Glutamatergic neuron (in vitro differentiated cells): ENCODE measurements around the gene NKIRAS2. TPM values are rescaled to one million over a fixed set of nuclear protein-coding genes. Genes with fewer than 3 reads are reported as not detected.

Source experiments
- DNase-seq: peaks from one replicate; pipeline ENCODE4 v3.0.0; 2022
- H3K27ac Mint-ChIP-seq: one replicate; pipeline ENCODE4 v1.8.0; 2020; ENCODE audit warnings: mild to moderate bottlenecking, mixed read lengths, inconsistent platforms; ENCODE audit not compliant: unreplicated experiment
- H3K27me3 Mint-ChIP-seq: one replicate; pipeline ENCODE4 v1.8.0; 2020; ENCODE audit warnings: mild to moderate bottlenecking, moderate library complexity, mixed read lengths, inconsistent platforms; ENCODE audit not compliant: unreplicated experiment
- H3K36me3 Mint-ChIP-seq: one replicate; pipeline ENCODE4 v1.8.0; 2020; ENCODE audit warnings: mild to moderate bottlenecking, mixed read lengths, inconsistent platforms; ENCODE audit not compliant: unreplicated experiment
- H3K4me1 Mint-ChIP-seq: one replicate; pipeline ENCODE4 v1.8.0; 2020; ENCODE audit warnings: mild to moderate bottlenecking, low read depth, mixed read lengths, inconsistent platforms; ENCODE audit not compliant: unreplicated experiment
- H3K4me3 Mint-ChIP-seq: one replicate; pipeline ENCODE4 v1.8.0; 2020; ENCODE audit warnings: mild to moderate bottlenecking, mixed read lengths, inconsistent platforms; ENCODE audit not compliant: unreplicated experiment
- H3K9me3 Mint-ChIP-seq: one replicate; pipeline ENCODE4 v1.8.0; 2020; ENCODE audit warnings: mild to moderate bottlenecking, moderate library complexity, mixed read lengths, inconsistent platforms; ENCODE audit not compliant: unreplicated experiment
- CTCF ChIP-seq: fragments of 200-600 bp; sonication (generic); IDR thresholded peaks from one replicate; pipeline ENCODE4 v1.5.0; 2021; ENCODE audit not compliant: partially characterized antibody, unreplicated experiment
- total RNA-seq: library from RNA; stranded (reverse); fragmentation: NEBNext Ultra II Directional; extraction: Animal tissue kit (Norgen Biotek cat#: 25700); gene quantifications from one replicate; pipeline ENCODE4 v1.2.1, GENCODE V29; 2021; ENCODE audit not compliant: unreplicated experiment

NKIRAS2 gene
- total RNA-seq, 1 donor from 2014 or later: 88.8 TPM

- Mint-ChIP-seq H3K9me3 (no peaks in the 10 kb centered on the region), H3K27me3 (peaks cover 7% of the 10 kb centered on the region), H3K36me3 (peaks cover 7% of the 10 kb centered on the region), H3K4me1 (no peaks in the 10 kb centered on the region), H3K4me3 (no peak overlapping the region), H3K27ac (no peak overlapping the region)
- DNase-seq: no peak
- TF ChIP-seq CTCF: no peak
Measured at GRCh38 chr17:41986634-41987033, 33.3 kb upstream of the NKIRAS2 start.

DNA sequence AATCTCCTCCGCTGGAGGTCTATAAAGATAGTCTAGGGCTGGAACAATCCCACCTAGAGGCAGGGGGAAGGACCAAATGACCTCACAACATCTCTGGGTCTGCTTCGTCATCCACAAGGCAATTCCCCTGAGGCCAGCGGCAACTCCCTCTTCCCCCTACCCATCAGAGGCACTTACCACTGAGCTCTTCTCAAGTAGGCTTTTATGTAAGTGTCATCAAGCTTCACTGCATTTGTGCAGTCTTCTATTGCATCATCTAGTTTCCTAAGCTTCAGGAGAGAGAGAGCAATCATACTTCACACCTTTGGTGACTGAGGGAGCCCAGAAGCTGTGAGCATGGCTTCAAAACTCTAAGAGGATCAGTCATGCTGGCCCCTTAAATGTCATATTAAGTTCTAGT is 32.2 kb upstream of the NKIRAS2 start:
- no peaks in the 10 kb centered on the region for H3K4me1 Mint-ChIP-seq
- peak; percentile 41 for DNase-seq
- peaks cover 7% of the 10 kb centered on the region for H3K36me3 Mint-ChIP-seq
- no peak overlapping the region for H3K27ac Mint-ChIP-seq
- no peaks in the 10 kb centered on the region for H3K9me3 Mint-ChIP-seq
- no peak for TF ChIP-seq CTCF
- H3K27me3 Mint-ChIP-seq: peaks cover 7% of the 10 kb centered on the region
- no peak overlapping the region for H3K4me3 Mint-ChIP-seq

- no peaks in the 10 kb centered on the region for H3K9me3 Mint-ChIP-seq
- no peak for DNase-seq
- H3K36me3 Mint-ChIP-seq: peaks cover 6% of the 10 kb centered on the region
- H3K27me3 Mint-ChIP-seq: peaks cover 9% of the 10 kb centered on the region
- H3K4me3 Mint-ChIP-seq: no peak overlapping the region
- no peak for TF ChIP-seq CTCF
- H3K4me1 Mint-ChIP-seq: no peaks in the 10 kb centered on the region
- no peak overlapping the region for H3K27ac Mint-ChIP-seq
Measured at GRCh38 chr17:41988418-41988817, 31.5 kb upstream of the NKIRAS2 start.

GRCh38 chr17:41989702-41990419 is 30.0 kb upstream of the NKIRAS2 start:
- H3K27me3 Mint-ChIP-seq: peaks cover 6% of the 10 kb centered on the region

More at GRCh38 chr17:41989702-41990419, 30.0 kb upstream of the NKIRAS2 start:
- Mint-ChIP-seq H3K27ac (no peak overlapping the region), H3K4me3 (no peak overlapping the region), H3K9me3 (no peaks in the 10 kb centered on the region), H3K4me1 (no peaks in the 10 kb centered on the region), H3K36me3 (no peaks in the 10 kb centered on the region)
- DNase-seq: no peak
- TF ChIP-seq CTCF: no peak
